Fibroblast of villous mesenchyme (primary cell): Measurements from ENCODE around the gene UBASH3B. TPM values are rescaled to one million over a fixed set of nuclear protein-coding genes. Genes with fewer than 3 reads are reported as not detected.

Source experiments
- DNase-seq: peaks from one replicate; pipeline ENCODE4 v3.0.0-alpha.2; 2010; ENCODE audit warnings: low read depth
- H3K4me3 ChIP-seq: 2 replicates; pipeline ENCODE4 v1.5.1; 2011; ENCODE audit warnings: low read depth, mild to moderate bottlenecking, low read length
- CTCF ChIP-seq: IDR thresholded peaks from 2 replicates; pipeline ENCODE4 v1.5.1; 2012; ENCODE audit warnings: low read depth, mild to moderate bottlenecking, low read length; ENCODE audit not compliant: insufficient read depth
- total RNA-seq: library from RNA; depleted of rRNA; stranded (reverse); fragments of >200 nt; gene quantifications from 2 replicates; pipeline ENCODE4 v1.2.3, GENCODE V29; 2012

UBASH3B gene
- total RNA-seq, 1 donor, result 30.7 TPM

GRCh38 chr11:122676638-122677037 is 21.1 kb downstream of the UBASH3B start:
- TF ChIP-seq CTCF, result no peak
- H3K4me3 ChIP-seq, result no peak overlapping the region
- no peak for DNase-seq

GRCh38 chr11:122677256-122677655 is 21.7 kb downstream of the UBASH3B start:
- TF ChIP-seq CTCF, result no peak
- H3K4me3 ChIP-seq, result no peak overlapping the region
- DNase-seq, result no peak

- DNase-seq, result no peak
- no peak for TF ChIP-seq CTCF
Observed at GRCh38 chr11:122678406-122678805, 22.9 kb downstream of the UBASH3B start.

GRCh38 chr11:122679466-122679865 is 23.9 kb downstream of the UBASH3B start:
- H3K4me3 ChIP-seq, result no peak overlapping the region
- TF ChIP-seq CTCF, result no peak
- DNase-seq, result no peak

More at GRCh38 chr11:122678406-122678805, 22.9 kb downstream of the UBASH3B start:
- H3K4me3 ChIP-seq, result no peak overlapping the region

- no peak for TF ChIP-seq CTCF
- DNase-seq, result no peak
- no peak overlapping the region for H3K4me3 ChIP-seq
Observed at GRCh38 chr11:122681070-122681469, 25.5 kb downstream of the UBASH3B start.

GRCh38 chr11:122681735-122682134 is 26.2 kb downstream of the UBASH3B start:
- no peak for TF ChIP-seq CTCF
- no peak overlapping the region for H3K4me3 ChIP-seq
- DNase-seq, result no peak

GRCh38 chr11:122682464-122682863 is 26.9 kb downstream of the UBASH3B start:
- no peak for TF ChIP-seq CTCF
- H3K4me3 ChIP-seq, result no peak overlapping the region
- DNase-seq, result no peak
